Cardiac fibroblast (primary cell): ENCODE results near the gene LENG8.
"Not testable (repeated sequence)": the region's sequence is repeated elsewhere in the genome, so short reads cannot be mapped to it uniquely, and the experiment has no call there.

Experiments used
- DNase-seq, 2 donors: peaks; one replicate each; pipeline versions ENCODE4 v3.0.0 to v3.0.0-alpha.2; 2010; ENCODE audit warnings: low read depth in 2 of 2
- H3K4me3 ChIP-seq, 2 donors: replicated peaks in 1 of 2; 1 replicate in 1 of 2; 2 replicates in 1 of 2; pipeline ENCODE4 v1.5.1; 2011; ENCODE audit warnings: low read depth in 2 of 2, low read length in 2 of 2, mild to moderate bottlenecking in 2 of 2, moderate library complexity in 1 of 2
- TF ChIP-seq, protein P1 (sequence below): IDR thresholded peaks from one replicate; pipeline ENCODE4 v1.5.1; 2011; ENCODE audit warnings: low read depth, mild to moderate bottlenecking, low read length, inconsistent platforms

LENG8 gene

DNA sequence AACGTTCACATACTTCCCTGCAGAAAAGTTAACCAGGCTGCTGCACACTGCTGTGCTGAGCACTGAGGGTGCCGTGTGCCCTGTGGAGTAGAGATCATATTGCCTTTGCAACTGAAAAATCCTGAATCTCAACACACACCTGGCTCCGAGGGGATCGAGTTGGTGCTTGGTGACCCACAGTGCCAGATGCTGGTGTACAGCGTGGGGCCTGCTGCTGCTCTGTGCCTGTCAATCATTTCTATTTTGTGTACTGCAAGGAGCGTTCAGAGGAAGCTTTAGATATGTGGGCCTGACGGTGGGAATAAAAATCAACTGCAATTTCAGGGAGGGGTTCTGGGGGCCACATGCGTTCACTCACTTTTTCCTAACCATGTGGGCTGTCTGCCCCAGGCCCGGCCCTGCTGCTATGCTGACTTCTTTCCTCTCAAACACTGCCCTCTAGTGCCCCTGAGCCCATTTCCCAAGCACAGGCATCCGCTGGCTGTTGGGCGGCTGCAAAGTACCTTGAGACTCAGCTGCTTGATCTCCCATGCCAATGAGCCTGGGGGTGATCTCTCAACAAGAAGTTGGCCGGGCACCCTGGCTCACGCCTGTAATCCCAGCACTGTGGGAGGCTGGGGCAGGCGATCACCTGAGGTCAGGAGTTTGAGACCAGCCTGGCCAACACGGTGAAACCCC is 9.7 kb upstream of the LENG8 start:
- TF ChIP-seq, protein P1, sequence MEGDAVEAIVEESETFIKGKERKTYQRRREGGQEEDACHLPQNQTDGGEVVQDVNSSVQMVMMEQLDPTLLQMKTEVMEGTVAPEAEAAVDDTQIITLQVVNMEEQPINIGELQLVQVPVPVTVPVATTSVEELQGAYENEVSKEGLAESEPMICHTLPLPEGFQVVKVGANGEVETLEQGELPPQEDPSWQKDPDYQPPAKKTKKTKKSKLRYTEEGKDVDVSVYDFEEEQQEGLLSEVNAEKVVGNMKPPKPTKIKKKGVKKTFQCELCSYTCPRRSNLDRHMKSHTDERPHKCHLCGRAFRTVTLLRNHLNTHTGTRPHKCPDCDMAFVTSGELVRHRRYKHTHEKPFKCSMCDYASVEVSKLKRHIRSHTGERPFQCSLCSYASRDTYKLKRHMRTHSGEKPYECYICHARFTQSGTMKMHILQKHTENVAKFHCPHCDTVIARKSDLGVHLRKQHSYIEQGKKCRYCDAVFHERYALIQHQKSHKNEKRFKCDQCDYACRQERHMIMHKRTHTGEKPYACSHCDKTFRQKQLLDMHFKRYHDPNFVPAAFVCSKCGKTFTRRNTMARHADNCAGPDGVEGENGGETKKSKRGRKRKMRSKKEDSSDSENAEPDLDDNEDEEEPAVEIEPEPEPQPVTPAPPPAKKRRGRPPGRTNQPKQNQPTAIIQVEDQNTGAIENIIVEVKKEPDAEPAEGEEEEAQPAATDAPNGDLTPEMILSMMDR = peak; percentile 45
- H3K4me3 ChIP-seq = no peak overlapping the region
- DNase-seq = peak; percentile 37 to 54

DNA sequence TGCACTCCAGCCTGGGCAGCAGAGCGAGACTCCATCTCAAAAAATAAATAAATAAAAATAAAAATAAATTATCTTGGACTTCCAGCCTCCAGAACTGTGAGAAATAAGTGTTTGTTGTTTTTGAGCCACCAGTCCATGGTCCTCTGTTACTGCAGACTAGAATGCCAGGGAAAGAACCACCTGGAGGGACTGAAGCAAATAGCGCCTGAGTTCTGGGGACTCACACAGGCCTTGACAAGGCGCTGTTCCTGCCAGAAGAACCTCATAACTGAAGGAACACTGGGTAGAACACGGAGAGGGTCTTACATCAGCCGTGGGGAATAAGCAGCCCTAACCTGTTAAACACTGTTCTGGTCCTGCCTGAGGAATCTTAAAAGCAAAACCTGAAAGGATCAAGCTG is 8.4 kb upstream of the LENG8 start:
- DNase-seq = no peak
- TF ChIP-seq, protein P1 = no peak
- no peak overlapping the region for H3K4me3 ChIP-seq

DNA sequence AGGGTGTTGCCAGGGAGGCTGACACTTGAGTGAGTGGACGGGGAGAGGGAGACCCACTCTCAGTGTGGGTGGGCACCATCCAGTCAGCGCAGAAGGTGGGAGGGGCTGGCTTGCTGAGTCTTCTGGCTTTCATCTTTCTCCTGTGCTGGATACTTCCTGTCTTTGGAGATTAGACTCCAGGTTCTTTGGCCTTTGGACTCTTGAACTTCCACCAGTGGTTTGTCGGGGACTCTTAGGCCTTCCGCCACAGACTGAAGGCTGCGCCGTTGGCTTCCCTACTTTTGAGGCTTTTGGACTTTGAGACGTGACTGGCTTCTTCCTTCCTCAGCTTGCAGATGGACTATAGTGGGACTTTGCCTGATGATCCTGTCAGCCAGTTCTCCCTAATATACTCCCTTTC is 4.3 kb upstream of the LENG8 start:
- TF ChIP-seq, protein P1 = no peak
- no peak overlapping the region for H3K4me3 ChIP-seq
- DNase-seq = no peak

DNA sequence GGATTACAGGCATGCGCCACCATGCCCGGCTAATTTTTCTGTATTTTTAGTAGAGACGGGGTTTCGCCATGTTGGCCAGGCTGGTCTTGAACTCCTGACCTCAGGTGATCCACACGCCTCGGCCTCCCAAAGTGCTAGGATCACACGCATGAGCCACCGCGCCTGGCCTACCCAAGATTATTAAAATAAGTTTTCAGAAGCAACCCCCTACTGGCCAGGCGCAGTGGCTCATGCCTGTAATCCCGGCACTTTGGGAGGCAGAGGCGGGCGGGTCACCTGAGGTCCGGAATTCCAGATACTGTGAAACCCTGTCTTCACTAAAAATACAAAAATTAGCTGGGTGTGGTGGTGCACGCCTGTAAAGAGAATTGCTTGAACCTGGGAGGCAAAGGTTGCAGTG is 2.6 kb upstream of the LENG8 start:
- not testable (repeated sequence) for H3K4me3 ChIP-seq, DNase-seq

DNA sequence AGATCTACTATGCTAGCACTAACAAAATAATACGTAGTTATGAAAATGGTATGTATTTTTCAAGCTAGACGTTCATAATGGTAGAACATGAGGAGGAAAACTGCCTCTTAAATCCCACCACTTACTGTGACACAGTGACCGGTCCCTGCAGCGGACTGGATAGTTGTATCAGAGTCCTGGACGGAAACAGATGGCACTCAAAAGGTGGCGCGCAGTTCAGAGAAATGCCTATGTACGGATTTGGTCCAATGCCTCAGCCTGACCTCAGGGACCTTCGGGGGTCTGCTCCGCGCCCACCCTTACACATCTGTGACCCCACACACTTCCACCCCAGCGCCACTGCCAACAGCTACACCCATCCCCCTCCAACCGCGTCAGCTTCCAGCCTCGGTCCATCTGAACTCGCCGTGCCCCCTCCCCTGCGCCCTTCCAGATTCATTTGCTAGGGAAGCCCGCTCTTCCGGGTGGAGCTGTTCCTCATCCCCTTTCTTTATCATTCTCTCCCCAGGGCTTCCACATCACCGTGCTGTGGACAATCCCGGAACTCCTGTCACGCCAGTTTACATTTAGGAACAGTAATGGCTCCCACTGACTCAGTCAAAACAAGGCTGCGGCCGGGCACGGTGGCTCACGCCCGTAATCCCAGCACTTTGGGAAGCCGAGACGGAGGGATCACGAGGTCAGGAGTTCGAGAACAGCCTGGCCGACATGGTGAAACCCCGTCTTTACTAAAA is 792 bp upstream of the LENG8 start:
- peak; percentile 71 to 74 for DNase-seq

DNA sequence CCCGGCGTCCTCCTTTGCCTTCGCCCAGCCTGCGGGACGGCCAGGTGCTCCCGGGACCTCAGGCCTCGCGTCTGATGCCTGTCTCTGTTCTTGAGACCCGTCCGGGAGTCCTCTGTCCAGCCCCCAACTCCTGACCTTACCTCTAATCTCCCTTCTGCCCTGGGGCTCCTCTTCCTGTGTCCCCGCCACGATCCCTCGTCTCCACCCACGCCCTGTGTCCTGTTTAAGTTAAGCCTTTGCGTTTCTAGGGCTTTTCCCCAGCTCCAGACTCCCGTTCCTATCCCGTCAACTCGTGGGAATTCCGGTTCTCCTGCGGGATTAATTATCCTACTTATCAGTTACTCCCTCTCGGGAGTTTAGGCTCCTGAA is 686 bp downstream of the LENG8 start:
- TF ChIP-seq, protein P1 = no peak
- peak overlapping the region; percentile 64 to 96 for H3K4me3 ChIP-seq
- peak in 1 of 2 donors; percentile 36 for DNase-seq

More for the DNA sequence above, 792 bp upstream of the LENG8 start:
- peak overlapping the region; percentile 64 to 96 for H3K4me3 ChIP-seq
- TF ChIP-seq, protein P1 = no peak

DNA sequence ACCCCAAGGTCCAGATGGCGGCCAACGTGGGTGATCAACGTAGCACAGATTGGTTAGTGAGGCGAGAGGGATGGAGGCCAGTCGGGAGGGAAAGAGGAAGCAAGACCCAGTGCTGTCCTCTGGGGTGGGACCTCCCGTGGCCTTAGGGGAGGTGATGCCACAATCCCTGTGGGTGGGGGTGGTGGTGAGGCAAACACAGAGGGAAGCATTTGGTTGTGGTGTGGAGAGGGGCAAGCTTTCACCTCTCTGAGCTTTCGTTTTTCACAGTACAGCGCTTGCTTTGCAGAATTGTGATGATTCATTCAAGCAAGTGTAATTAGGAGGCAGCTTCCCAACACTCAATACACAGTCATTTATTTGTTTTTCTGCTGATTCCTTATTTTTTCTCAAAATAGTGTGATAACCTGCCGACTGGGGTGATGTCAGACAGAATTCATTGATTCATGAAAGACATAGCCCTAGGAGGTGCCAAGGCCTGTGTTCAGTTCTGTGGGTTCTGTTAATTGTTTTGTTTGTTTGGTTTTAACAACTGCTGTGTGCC is 2.4 kb downstream of the LENG8 start:
- H3K4me3 ChIP-seq = peak overlapping the region in 1 of 2 donors; percentile 96
- peak in 1 of 2 donors; percentile 43 for DNase-seq
- TF ChIP-seq, protein P1 = no peak
